ENCODE results near the gene COL27A1.

The COL27A1 gene

DNA sequence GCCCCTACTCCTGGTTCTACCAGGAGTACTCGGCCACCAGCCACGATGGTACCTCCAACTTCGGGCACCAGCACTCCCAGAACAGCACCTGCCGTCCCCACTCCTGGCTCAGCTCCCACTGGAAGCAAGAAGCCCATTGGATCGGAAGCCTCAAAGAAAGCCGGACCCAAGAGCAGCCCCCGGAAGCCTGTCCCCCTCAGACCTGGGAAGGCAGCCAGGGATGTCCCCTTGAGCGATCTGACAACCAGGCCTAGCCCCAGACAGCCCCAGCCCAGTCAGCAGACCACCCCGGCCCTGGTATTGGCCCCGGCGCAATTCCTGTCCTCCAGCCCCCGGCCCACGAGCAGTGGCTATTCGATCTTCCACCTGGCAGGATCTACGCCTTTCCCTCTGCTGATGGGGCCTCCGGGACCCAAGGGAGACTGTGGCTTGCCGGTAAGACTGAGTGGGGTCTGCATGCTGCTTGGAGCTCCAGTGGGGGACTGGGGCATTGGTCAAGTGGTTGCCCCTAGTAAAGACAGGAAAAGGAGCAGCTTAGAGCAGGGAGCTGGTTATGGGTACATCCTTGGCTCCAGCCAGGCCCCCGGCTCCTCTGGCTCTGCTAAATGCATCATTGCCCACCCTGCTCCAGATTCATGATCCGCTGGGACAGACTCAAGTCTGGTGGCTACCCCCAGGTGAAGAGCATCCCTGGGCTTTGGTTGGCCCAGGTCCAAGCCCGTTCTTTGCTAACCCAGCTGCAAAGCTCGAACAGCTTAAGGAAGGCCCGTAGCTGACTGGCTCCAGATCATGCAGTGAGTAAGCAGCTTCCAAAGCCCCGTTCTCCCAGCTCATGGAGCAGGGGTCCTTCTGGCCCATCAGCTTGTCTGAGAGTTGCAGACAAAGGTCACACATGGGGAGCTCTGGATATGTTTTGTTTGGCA lies 14.0 kb downstream of the COL27A1 start:
- no peak for DNase-seq

DNA sequence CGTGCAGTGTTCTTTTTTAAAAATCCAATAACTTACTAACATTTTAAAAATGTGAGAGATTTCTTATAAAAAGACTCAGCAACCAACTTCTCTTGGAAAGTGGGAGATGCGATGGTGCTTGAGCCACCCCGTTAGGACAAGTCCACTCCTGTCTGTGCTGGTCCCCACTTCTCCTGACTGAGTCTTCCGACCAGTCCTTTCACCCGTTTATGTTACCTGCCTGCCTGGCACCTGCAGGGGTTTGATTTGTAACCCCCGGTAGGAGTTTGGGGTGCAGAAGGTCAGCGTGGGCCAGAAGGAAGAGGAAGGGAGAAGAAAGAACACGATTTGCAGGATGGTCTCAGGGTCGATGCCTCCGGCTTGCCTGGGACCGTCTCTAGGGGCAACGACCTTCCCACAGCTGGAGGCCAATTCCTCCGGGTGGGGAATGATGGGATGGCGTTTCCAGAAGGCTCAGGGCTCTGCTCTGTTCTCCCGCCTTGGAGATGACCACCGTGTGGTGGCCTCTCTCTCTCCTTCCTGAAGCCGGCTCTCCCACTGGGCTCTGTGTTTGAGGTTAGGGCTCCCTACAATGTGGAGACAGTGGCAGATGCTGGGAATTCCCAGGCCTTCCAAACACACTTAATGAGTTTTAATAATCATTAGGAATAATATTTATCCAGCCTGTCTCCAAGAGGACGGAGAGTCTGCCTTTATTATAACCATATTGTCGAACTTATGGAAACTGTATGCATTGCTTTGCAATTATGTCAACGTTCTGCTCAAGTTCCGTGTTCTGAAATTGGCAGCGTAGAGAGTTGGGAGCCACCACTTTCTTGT lies 14.8 kb downstream of the COL27A1 start:
- DNase-seq, result no peak

DNA sequence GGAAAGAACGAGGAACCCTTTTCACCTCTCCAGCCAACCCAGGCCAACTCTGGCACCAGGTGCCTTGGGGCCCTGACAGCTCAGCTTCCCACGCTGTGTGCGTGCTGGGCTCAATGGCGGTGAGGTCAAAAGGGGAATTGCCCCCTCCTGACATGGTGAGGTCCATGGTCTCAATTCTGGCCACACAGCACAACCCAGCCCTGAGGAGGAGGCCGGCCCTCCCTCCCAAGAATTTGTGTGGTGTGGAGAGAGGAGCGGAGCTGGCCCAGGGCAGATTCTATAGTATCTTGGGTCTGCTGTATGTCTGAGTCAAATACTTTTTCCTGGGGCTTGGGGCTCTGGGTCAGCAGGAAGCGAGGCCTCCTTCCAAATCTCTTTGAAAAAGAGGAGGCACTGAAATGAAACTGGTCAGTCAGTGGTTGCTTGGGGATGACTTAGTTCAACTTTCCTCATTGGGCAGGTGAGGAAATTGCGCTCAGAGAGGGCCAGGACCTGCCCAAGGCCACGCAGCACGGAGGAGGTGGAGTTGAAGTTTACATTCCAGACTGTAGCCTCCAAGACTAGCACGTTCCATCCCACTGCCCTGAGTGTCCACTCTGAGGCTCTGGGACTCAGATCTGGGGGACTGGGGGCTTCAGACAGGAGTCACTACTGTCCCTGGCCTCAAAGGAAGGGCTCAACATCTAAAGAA lies 15.6 kb downstream of the COL27A1 start:
- no peak for DNase-seq

DNA sequence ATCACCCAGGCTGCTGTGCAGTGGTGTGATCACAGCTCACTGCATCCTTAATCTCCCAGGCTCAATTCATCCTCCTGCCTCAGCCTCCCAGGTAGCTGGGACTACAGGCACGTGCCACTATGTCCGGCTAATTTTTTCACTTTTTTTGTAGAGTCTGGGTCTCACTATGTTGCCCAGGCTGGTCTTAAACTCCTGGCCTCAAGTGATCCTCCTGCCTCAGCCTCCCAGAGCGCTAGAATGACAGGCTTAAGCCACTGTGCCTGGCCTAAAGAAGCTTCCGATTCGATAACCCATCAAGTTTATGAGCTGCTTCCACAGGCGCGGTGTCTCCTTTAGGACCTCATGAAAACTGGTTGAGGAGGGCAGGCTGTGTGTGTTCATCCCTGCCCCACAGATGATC lies 16.2 kb downstream of the COL27A1 start:
- DNase-seq, result no peak

DNA sequence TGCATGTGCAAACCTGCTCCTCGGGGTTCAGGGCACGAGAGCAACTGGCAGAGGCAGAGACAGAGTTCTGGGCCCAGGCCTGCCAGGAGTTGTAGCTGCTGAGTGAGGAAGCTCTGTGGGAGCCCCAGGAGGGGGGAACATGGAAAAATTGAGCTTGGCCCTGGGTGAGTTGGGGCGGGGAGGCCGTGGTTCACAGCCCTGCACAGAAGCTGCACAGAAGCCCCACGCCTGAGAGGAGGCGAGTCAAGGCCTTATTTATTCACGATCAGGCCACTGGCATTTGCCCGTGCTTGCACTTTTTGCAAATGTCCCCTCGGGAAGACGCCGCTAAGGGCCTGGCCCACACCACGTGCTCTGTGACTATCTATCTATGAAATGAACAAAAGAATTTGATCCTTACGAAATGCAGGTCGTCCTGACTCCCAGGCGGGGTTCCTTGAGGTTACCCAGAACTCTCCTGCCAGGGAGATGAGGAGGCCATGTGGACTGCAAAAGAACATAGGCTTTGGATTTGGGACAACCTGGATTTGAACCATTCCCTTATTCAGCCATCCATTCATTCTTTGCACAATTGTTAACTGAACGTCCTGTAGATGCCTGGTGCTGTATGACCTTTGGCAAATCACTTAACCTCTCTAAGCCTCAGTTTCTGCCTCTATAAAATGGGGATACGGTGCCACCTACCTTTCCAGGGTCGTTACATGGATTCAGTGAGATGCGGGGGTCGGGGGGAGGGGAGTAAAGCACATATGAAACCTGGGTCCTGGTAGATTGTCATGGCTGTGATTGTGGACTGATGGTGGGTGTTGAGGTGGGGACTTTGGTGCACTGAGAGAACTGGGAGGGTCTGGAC lies 17.9 kb downstream of the COL27A1 start:
- DNase-seq, result no peak

DNA sequence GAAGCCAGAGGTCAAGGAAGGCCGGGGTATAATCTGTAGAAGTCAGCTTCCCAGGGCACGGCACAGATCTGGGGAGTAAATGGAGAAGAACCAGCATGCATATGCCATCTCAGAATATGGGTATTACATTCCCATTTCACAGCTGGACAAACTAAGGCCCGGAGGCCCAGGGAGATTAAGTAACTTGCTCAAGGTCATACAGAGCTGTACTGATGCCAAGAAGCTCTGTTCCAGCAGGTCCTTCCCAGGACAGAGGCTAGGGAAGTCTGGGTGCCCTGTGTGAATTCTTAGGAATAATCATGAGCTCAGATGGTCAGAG lies 19.2 kb downstream of the COL27A1 start:
- DNase-seq, result no peak

DNA sequence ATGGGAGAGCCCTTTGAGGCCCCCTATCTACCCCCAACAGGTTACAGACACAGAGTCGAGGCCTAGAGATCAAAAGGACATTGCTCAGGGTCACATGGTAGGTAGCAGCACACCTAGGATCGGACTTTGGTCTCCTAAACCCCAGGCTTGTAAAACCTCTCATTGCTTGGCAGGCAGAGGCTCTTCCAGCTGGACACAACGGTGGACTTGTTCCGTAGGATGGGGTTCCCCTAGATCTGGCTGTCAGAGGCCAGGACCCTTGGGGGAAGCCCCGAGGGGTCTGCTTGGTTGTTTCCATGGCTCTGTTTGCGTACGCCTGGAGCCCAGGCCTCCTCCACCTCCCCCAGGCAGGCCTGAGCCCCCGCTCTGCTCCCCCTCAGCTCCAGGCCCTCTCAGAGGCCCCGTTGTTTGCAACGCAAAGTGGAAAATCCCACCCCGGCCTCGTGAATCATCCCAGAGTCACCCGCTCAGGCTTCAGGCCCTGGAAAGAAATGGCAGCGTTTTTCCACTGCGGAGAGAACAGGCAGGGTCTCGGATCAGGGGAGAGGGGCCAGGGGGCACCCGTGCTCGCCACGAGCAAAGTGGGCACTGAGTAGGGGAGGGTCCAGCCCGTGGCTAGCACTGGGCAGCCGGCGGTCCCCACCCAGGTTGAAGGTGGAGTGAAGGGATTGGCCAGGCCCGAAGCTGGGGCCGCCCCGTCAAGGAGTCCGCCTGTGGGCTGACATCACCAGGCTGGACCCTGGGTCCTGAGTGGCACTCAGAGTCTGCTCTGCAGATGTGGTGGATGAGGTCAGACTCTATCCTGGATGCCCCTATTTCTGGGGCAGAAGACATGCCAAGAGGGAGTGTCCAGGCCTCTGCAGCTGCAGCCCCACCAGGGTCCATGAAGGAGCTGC lies 19.8 kb downstream of the COL27A1 start:
- DNase-seq, result no peak

DNA sequence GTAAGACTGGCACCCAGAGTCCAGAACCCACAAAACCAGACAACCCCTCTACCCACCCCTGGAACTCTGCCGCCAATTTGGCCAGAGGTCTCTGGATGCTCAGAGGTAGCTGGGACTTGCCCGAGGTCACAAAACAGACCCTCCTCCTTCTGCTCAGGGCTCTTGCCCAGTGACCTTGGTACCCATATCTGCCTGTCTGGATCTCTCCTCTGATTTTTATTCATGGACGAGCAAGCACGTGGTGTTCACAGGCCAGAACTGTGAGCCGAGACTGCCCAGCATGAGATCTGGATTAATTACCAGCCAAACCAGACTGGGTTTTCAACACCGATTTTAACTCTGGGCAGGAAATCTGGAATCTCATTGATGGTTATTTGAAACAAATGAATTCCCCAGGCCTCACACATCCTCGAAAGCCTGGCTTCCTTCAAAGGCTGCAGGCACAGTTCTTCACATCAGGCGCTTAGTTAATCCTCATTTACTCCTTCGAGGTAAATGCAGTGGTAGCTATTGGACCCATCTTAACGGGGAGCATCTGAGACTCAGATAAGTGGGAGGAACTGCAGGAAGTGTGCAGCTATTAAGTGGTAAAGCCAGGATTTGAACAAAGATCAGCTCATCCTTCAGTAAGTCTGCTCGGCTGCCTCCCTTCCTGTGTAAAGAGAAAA lies 21.4 kb downstream of the COL27A1 start:
- DNase-seq, result no peak

DNA sequence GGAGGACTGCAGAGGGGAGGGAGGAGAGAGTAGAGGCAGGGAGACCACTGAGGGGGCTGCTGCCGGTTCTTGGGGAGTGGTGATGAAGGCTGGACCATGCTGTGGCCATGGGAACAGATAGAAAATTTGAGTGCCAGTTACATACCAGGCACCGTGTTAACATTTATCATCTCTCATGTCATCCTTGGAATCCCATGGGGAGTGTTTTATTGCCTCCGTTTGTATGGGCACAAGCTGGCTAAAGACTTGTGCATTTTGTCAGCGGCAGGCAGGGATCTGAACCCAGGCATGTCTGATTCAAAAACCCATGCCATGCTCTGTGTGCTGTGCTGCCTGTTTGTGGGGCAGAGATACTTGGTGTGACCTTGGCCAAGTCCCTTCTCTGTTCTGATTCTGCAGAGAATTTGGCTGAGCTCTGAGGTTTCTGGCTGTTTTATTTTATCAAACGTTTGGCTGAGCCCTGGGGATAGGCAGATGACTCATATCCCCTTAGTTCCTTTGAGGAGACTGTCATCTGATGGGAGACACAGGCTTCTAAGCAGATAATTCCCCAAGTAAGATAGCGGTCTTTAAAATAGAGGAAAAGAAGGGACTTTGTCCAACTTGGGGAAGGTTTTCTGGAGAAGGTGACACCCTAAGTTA lies 22.2 kb downstream of the COL27A1 start:
- DNase-seq, result peak; percentile 49

DNA sequence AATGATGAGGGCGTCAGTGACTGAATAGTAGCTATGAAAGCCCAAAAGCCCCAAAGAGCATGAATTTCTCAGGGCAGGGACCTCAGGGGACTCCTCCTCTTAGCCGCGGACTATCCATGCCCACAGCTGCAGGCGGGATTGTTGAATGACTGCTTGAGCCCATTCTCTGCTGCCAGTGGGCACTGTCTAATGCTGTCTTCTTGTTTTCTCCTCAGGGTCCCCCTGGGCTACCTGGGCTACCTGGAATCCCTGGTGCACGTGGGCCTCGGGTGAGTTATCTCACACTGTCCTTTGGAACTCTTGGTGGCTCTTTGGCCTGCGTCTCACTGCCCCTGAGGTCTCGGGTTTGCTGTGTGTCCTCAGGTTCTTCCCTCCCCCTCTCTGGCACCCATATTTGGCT lies 22.7 kb downstream of the COL27A1 start:
- DNase-seq, result no peak

DNA sequence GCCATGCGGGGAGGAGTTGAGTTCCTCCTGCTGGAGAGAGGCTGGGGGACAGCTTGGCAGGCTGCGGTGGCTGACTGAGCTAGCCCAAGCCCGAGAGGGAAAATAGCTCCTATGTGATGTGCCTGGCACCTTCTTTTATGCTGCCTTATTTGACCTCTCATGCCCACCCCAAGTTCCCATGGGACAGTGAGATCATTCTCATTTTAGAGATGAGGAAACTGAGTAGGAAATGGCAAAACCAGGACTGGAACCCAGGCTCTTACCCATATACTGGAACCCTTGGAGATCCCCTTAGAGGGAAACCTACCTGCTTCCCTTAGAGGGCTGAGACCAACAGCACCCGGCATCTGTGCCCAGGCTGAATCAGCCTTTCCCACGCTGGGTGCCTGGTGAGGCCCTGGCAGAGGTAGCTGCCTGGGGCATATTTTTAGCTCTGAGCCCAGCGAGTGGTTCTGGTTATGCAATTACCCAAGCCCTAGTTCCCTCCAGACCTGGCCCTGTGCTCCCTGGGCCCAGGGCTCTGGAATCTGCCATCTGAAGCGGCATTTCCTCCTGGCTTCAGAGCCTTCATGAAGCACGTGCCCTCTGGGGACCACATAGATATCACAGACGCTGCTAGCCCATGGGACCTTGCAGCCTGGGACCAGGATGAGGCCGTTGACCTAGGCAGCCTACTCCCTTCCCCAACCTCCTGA lies 23.6 kb downstream of the COL27A1 start:
- DNase-seq, result no peak

DNA sequence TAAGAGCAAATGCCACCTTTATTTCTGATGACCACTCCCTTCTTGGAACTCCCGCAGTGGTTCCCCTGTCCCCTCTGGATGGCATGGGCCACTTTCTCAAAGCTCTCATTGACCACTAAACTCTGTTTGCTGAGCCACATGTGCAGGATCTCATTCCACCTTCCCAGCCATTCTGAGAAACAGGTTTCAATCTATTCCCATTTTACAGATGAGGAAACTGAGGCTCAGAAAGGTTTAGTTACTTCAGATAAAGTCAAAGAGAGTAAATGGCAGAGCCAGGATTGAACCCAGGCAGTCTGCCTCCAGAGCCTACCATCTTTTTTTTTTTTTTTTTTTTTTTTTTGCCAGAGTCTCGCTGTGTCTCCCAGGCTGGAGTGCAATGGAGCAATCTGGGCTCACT lies 24.2 kb downstream of the COL27A1 start:
- no peak for DNase-seq

DNA sequence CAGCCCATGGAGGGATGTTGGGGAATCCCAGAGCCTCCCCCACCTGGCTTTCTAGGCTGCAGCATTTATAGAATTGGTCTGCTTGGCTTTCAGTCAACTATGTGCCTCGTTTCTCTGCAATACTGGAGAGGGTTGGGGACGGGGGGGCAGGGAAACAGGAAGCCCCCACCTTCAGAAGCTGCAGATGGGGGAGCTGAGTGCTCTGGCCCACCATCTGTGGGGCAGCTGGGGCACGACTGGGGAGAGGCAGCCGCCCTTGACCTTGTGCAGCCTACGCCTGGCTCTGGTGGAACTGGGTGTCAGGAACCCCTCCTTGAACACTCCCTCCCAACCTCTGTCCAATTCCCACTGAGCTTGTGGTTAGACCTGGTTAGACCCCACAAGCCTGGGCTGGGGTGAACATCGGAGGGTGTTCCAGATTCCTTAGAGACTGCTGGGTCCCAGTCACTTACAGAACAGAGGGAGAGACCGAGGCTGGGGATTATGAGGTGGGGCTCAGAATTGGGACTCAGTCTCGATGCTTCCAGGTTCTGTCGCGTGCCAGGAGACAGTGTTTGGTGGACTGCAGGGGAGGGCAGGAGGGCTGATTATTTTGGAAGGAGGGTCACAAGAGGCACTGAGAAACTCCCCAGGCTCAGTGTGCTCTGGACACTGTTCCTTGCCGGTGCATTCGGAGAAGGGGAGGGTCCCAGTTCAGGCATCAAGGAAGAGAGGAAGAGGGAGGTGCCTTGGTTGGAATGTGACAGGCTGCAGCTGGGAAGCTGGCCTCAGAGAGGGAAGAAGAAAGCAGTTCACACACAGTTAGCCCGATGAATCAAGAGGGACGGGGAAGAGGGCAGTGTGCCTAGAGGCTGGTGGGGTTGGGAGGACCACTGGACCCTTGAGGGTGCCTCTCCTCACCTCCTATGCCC lies 25.6 kb downstream of the COL27A1 start:
- DNase-seq, result no peak

DNA sequence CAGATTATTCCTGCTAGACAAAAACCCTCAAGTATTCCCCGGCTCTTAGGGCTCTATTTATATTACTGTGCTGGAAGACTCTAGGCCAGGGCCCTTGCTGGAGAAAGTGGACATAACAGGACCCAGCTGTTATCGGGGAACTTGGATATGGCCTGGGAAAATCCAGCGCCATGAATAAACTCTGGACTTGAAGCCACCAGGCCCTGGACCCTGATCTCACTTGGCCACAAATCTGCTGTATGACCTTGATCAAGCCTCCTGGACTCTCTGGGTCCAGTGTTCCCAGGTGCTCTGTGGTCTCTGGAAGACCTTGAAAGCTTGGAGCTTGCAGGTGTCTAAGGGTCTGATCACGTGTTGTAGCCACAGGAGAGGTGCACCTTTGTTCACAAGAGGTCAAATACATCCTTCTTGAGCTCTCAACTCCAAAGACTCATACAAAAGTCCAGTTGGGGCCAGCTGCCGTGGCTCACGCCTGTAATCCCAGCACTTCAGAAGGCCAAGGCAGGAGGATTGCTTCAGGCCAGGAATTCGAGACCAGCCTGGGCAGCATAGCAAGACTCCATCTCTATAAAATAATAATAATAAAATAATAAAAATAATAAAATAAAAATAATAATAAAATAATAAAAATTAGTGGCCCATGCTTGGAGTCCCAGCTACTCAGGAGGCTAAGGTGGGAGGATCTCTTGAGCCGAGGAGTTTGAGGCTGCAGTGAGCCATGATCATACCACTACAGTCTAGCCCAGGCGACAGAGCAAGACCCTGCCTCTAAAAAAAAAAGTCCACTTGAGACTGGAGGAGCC lies 26.5 kb downstream of the COL27A1 start:
- DNase-seq, result no peak

DNA sequence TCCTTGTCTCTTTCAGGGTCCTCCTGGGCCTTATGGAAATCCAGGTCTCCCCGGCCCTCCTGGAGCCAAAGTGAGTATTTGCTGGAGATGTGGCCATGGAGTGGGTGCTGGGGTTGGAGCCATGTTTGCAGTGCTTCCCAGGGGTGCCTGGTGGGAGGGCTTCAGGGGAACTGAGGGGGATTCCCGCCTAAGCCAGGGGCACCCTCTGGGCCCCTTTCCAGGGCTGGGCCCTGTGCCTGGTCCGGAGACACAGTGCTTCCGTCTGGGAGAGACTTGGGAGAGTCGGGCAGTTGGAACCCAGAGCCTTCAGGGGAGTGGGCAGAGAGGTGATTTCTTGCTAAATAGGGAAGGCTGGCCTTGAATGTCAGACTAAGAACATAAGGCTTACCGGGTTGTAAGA lies 27.7 kb downstream of the COL27A1 start:
- no peak for DNase-seq

DNA sequence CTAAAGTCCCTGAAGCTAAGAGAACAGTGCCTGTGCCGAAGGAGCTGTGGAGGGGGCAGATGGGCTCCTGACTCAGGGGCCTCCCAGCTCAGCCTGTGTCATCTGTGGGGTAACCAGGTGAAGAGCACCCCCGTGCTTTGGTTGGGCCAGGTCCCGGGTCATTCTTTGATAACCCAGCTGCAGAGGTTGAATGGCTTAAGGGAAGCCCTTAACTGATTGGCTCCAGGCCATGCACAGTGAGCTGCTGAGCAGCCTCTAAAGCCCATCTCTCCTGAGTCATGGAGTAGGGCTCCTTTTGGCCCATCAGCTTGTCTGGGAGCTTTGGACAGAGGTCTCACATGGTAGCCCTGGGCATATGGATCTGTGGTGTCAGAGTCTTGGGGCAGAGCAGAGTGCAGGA lies 28.7 kb downstream of the COL27A1 start:
- DNase-seq, result peak; percentile 40

DNA sequence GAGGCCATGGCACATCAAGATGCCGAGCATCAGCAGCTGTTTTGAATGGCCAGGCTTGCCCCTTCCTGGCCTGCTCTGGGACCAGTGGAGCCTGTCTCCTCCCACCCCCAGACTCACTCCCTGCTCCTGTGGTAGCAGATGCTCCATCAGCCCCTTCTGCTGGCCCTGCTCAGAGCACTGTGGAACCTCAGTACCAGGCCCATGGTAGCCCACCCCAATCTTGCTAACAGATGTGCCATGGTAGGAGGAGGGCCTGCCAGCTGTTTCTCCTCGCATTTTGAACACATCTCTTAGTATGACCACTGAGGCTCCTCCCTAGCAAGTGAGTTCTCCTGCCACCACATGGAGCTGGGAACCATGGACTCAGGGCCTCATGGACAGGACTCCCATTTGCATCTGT lies 29.5 kb downstream of the COL27A1 start:
- DNase-seq, result peak; percentile 21
